GM12865 (cell line): ENCODE data around the gene LITAFD.
A peak's percentile ranks its signal among the peaks of the same experiment; 100 is the strongest.

ENCODE experiments used
- DNase-seq: peaks from one replicate; pipeline ENCODE4 v3.0.0; 2010; ENCODE audit warnings: low read depth
- H3K4me3 ChIP-seq: 2 replicates; pipeline ENCODE4 v1.5.1; 2011; ENCODE audit warnings: mild to moderate bottlenecking, low read depth, low read length, control low read depth
- CTCF ChIP-seq: IDR thresholded peaks from 2 replicates; pipeline ENCODE4 v1.5.1; 2011; ENCODE audit warnings: low read length, control low read depth, low read depth, inconsistent platforms; ENCODE audit not compliant: insufficient read depth; ENCODE audit errors: missing control alignments

Gene LITAFD

GRCh38 chr16:8919089-8919933 lies 37.2 kb downstream of the LITAFD start:
- DNase-seq, result no peak
- TF ChIP-seq CTCF, result no peak

GRCh38 chr16:8919934-8920462 lies 37.8 kb downstream of the LITAFD start:
- TF ChIP-seq CTCF, result no peak
- DNase-seq, result no peak
- H3K4me3 ChIP-seq, result no peak overlapping the region

More at GRCh38 chr16:8919089-8919933, 37.2 kb downstream of the LITAFD start:
- no peak overlapping the region for H3K4me3 ChIP-seq

- H3K4me3 ChIP-seq, result no peak overlapping the region
- TF ChIP-seq CTCF, result no peak
- DNase-seq, result peak; percentile 51
These were observed 38.6 kb downstream of the LITAFD start for GRCh38 chr16:8920645-8921346.

GRCh38 chr16:8921347-8921984 lies 39.3 kb downstream of the LITAFD start:
- H3K4me3 ChIP-seq, result no peak overlapping the region
- no peak for TF ChIP-seq CTCF
- DNase-seq, result no peak

- no peak for DNase-seq
- H3K4me3 ChIP-seq, result no peak overlapping the region
- no peak for TF ChIP-seq CTCF
These were observed 41.0 kb downstream of the LITAFD start for GRCh38 chr16:8923199-8923598.

GRCh38 chr16:8924214-8924613 lies 42.1 kb downstream of the LITAFD start:
- peak; percentile 44 for DNase-seq
- TF ChIP-seq CTCF, result no peak
- no peak overlapping the region for H3K4me3 ChIP-seq
